Smooth muscle cell (in vitro differentiated cells): ENCODE data around the gene L3HYPDH. TPM values are rescaled to one million over a fixed set of nuclear protein-coding genes. Genes with fewer than 3 reads are reported as not detected.
A peak's percentile ranks its signal among the peaks of the same experiment; 100 is the strongest.
"Not testable (repeated sequence)": the region's sequence is repeated elsewhere in the genome, so short reads cannot be mapped to it uniquely, and the experiment has no call there.

ENCODE experiments used
- DNase-seq: peaks from one replicate; lab custom pipeline; 2025; ENCODE audit not compliant: unreplicated experiment; lab: John Stamatoyannopoulos, UW
- H2AFZ ChIP-seq: fragments of 200-600 bp; sonication (generic); 2 replicates; pipeline ENCODE4 v1.6.0; 2016; ENCODE audit warnings: antibody characterized with exemption, low read depth, mild to moderate bottlenecking
- H3F3A ChIP-seq: fragments of 200-600 bp; sonication (generic); 2 replicates; pipeline ENCODE4 v1.6.0; 2017; ENCODE audit warnings: antibody characterized with exemption, low read depth
- H3K27ac ChIP-seq: fragments of 200-600 bp; sonication (generic); 2 replicates; pipeline ENCODE4 v1.5.1; 2016; ENCODE audit warnings: low read depth, mild to moderate bottlenecking
- H3K27me3 ChIP-seq: fragments of 200-600 bp; sonication (generic); 2 replicates; pipeline ENCODE4 v1.6.1; 2016; ENCODE audit warnings: low read depth, mild to moderate bottlenecking
- H3K36me3 ChIP-seq: fragments of 200-600 bp; sonication (generic); 2 replicates; pipeline ENCODE4 v1.5.1; 2016; ENCODE audit warnings: low read depth
- H3K4me1 ChIP-seq: fragments of 200-600 bp; sonication (generic); 2 replicates; pipeline ENCODE4 v1.5.1; 2016; ENCODE audit warnings: low read depth
- H3K4me2 ChIP-seq: fragments of 200-600 bp; sonication (generic); 2 replicates; pipeline ENCODE4 v1.6.0; 2016; ENCODE audit warnings: mild to moderate bottlenecking
- H3K4me3 ChIP-seq: fragments of 200-600 bp; sonication (generic); 2 replicates; pipeline ENCODE4 v1.5.1; 2016; ENCODE audit warnings: mild to moderate bottlenecking
- H3K79me2 ChIP-seq: fragments of 200-600 bp; sonication (generic); 2 replicates; pipeline ENCODE4 v1.6.0; 2016; ENCODE audit warnings: low read depth, mild to moderate bottlenecking
- H3K9ac ChIP-seq: fragments of 200-600 bp; sonication (generic); 2 replicates; pipeline ENCODE4 v1.6.0; 2016; ENCODE audit warnings: low read depth
- H3K9me3 ChIP-seq: fragments of 200-600 bp; sonication (generic); replicated peaks from 2 replicates; pipeline ENCODE4 v1.5.1; 2016; ENCODE audit warnings: low read depth
- H4K20me1 ChIP-seq: fragments of 200-600 bp; sonication (generic); 2 replicates; pipeline ENCODE4 v1.6.0; 2016; ENCODE audit warnings: low read depth
- WGBS: methylation state at CpG from one replicate; pipeline ENCODE4 v1.1.7; 2016; ENCODE audit warnings: low lambda C conversion rate; 5-methylcytosine and 5-hydroxymethylcytosine counted together
- polyA plus RNA-seq: library from polyadenylated mRNA; unstranded; fragments of >200 nt; fragmentation: Nextera tagmentation; extraction: Ambion mirVana; gene quantifications from 2 replicates; pipeline ENCODE4 v1.2.1, GENCODE V29; 2016
- total RNA-seq: library from RNA; depleted of rRNA; stranded (reverse); fragments of >200 nt; gene quantifications from 2 replicates; pipeline ENCODE4 v1.2.3, GENCODE V29; 2014
- TF ChIP-seq, protein P1 (sequence below): fragments of 200-600 bp; sonication (generic); IDR thresholded peaks from 2 replicates; pipeline ENCODE4 v1.5.1; 2017; ENCODE audit warnings: borderline replicate concordance, mild to moderate bottlenecking, antibody characterized with exemption; ENCODE audit not compliant: insufficient read depth, poor library complexity, severe bottlenecking

L3HYPDH gene
- total and polyA plus RNA-seq, 2 experiments from 2014 or later = 27.7 to 33.5 TPM

DNA sequence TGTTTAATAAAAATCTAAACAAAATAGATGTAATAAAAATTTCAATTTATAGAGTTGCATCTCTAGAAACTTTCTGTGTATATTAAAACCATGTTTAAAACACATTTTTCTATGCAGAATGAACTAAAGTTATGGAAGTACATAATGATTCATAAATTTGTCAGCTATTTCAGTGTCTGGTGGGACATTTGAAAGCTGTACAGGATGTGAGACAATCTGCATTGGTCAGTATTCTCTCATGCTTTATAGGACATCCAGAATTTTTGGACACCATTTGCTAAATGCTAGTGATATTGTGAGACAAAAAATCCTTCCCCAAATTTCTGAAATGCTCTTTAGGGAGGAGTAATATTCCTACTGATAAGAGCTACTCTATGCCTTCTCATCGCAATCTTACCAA lies 32.4 kb downstream of the L3HYPDH start:
- no peak overlapping the region for H2AFZ ChIP-seq
- H3K36me3 ChIP-seq = no peaks in the 10 kb centered on the region
- H3K4me3 ChIP-seq = no peak overlapping the region
- no peak for DNase-seq
- no peaks in the 10 kb centered on the region for H3K27me3 ChIP-seq
- H4K20me1 ChIP-seq = no peaks in the 10 kb centered on the region
- H3F3A ChIP-seq = no peaks in the 10 kb centered on the region
- H3K27ac ChIP-seq = no peak overlapping the region
- no peak overlapping the region for H3K9ac ChIP-seq
- no peak overlapping the region for H3K4me2 ChIP-seq
- TF ChIP-seq, protein P1, sequence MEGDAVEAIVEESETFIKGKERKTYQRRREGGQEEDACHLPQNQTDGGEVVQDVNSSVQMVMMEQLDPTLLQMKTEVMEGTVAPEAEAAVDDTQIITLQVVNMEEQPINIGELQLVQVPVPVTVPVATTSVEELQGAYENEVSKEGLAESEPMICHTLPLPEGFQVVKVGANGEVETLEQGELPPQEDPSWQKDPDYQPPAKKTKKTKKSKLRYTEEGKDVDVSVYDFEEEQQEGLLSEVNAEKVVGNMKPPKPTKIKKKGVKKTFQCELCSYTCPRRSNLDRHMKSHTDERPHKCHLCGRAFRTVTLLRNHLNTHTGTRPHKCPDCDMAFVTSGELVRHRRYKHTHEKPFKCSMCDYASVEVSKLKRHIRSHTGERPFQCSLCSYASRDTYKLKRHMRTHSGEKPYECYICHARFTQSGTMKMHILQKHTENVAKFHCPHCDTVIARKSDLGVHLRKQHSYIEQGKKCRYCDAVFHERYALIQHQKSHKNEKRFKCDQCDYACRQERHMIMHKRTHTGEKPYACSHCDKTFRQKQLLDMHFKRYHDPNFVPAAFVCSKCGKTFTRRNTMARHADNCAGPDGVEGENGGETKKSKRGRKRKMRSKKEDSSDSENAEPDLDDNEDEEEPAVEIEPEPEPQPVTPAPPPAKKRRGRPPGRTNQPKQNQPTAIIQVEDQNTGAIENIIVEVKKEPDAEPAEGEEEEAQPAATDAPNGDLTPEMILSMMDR = no peak
- 88% methylated on average over 1 of the region's 1 CpG for WGBS
- H3K4me1 ChIP-seq = no peaks in the 10 kb centered on the region
- H3K79me2 ChIP-seq = no peaks in the 10 kb centered on the region
- H3K9me3 ChIP-seq = no peaks in the 10 kb centered on the region

- Histone ChIP-seq H3K36me3 (no peaks in the 10 kb centered on the region), H4K20me1 (no peaks in the 10 kb centered on the region), H3K9ac (no peak overlapping the region), H3K4me2 (no peak overlapping the region), H3K79me2 (no peaks in the 10 kb centered on the region), H2AFZ (no peak overlapping the region), H3K9me3 (no peaks in the 10 kb centered on the region), H3K27me3 (no peaks in the 10 kb centered on the region), H3K27ac (no peak overlapping the region), H3F3A (no peaks in the 10 kb centered on the region), H3K4me3 (no peak overlapping the region), H3K4me1 (no peaks in the 10 kb centered on the region)
- 100% methylated on average over 3 of the region's 3 CpGs for WGBS
- TF ChIP-seq, protein P1 = no peak
- DNase-seq = no peak
Measured at GRCh38 chr14:59450716-59451115, 33.5 kb downstream of the L3HYPDH start.

- not testable (repeated sequence) for H3K27ac ChIP-seq, H3K36me3 ChIP-seq
- WGBS = 48% methylated on average over 2 of the region's 2 CpGs
Measured at GRCh38 chr14:59448673-59449072, 35.5 kb downstream of the L3HYPDH start.

DNA sequence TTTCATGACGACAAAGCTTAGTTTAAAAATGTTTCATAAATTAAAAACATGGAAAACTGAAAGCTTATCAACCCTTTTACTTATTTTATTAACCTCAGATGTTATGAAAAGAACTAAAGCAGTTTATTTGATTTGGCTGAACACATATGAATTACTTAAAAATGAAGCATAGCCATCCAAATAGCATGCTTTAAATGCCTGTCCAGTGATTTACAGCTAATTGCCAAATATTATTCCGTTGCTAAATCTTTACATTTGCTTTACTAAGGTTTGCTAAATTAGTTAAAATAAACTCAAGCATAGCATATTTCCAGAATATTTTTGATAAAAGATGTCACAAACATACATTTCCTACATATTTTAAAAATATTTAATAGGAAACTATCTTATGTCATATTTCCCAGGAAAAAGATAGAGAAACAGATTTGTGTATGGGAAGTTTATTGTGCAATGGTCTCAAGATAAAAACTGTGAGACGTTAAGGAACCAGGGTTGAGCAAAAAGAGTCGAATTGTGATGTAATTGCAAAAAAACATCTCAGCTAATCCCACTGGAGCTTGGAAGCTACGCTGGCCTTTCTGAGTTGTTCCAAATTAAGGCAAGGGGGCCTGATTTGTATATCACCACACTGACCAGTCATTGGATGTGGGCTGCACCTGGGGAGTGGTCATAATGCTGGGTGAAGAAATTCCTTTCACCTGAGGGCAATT lies 44.8 kb downstream of the L3HYPDH start:
- H3K4me1 ChIP-seq = no peaks in the 10 kb centered on the region
- H3K27ac ChIP-seq = no peak overlapping the region
- no peaks in the 10 kb centered on the region for H3K36me3 ChIP-seq
- no peak for DNase-seq
- no peaks in the 10 kb centered on the region for H3K79me2 ChIP-seq
- H4K20me1 ChIP-seq = no peaks in the 10 kb centered on the region
- no peaks in the 10 kb centered on the region for H3K27me3 ChIP-seq
- H3K4me2 ChIP-seq = peak overlapping the region; percentile 29
- H3F3A ChIP-seq = no peaks in the 10 kb centered on the region
- 49% methylated on average over 5 of the region's 5 CpGs for WGBS
- TF ChIP-seq, protein P1 = no peak
- H3K9me3 ChIP-seq = no peaks in the 10 kb centered on the region
- no peak overlapping the region for H3K9ac ChIP-seq
- H2AFZ ChIP-seq = no peak overlapping the region
- H3K4me3 ChIP-seq = no peak overlapping the region

More at GRCh38 chr14:59448673-59449072, 35.5 kb downstream of the L3HYPDH start:
- H2AFZ ChIP-seq, H3K9ac ChIP-seq, H3K9me3 ChIP-seq, H3F3A ChIP-seq, H3K4me3 ChIP-seq, H3K4me2 ChIP-seq, DNase-seq, H3K27me3 ChIP-seq, H3K4me1 ChIP-seq, H4K20me1 ChIP-seq, H3K79me2 ChIP-seq: not testable (repeated sequence)
